ENCODE results near the gene CALN1.

DNA sequence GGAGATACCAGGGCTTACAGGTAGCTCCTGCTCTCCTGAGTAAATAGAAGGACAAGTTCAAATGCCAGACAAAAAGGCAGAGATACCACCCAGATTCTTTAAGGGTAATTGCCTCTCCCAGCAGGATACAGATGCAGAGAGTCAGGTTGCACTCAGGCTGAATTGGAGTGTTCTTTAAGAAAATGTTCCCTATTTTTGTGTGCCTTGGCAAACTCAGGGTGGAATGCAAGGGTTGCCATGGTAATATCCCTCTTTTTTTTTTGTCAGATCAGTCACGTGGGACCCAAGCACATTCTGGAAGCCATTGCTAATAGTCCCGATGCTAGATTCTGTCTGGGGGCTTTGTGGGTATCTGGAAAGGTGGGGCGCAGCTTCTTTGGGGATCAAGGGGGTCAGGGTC lies 628.0 kb downstream of the CALN1 start:
- TF ChIP-seq, protein P1, sequence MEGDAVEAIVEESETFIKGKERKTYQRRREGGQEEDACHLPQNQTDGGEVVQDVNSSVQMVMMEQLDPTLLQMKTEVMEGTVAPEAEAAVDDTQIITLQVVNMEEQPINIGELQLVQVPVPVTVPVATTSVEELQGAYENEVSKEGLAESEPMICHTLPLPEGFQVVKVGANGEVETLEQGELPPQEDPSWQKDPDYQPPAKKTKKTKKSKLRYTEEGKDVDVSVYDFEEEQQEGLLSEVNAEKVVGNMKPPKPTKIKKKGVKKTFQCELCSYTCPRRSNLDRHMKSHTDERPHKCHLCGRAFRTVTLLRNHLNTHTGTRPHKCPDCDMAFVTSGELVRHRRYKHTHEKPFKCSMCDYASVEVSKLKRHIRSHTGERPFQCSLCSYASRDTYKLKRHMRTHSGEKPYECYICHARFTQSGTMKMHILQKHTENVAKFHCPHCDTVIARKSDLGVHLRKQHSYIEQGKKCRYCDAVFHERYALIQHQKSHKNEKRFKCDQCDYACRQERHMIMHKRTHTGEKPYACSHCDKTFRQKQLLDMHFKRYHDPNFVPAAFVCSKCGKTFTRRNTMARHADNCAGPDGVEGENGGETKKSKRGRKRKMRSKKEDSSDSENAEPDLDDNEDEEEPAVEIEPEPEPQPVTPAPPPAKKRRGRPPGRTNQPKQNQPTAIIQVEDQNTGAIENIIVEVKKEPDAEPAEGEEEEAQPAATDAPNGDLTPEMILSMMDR (IDR thresholded peaks at IDR 0.05): no peak
- TF ChIP-seq EP300 (IDR thresholded peaks at IDR 0.05): no peak

All from ovary (tissue), 3 donors.